Astrocyte of the cerebellum (primary cell): ENCODE data around the gene AKIP1.

ENCODE experiments used
- DNase-seq: peaks from one replicate; pipeline ENCODE4 v3.0.0-alpha.2; 2011; ENCODE audit warnings: low read depth
- H3K4me3 ChIP-seq: 2 replicates; pipeline ENCODE4 v1.5.1; 2011; ENCODE audit warnings: mild to moderate bottlenecking, low read depth, low read length, moderate library complexity
- CTCF ChIP-seq: IDR thresholded peaks from 2 replicates; pipeline ENCODE4 v1.5.1; 2012; ENCODE audit warnings: low read length, low read depth, moderate library complexity, mild to moderate bottlenecking; ENCODE audit errors: missing control alignments
- in situ Hi-C: cut with HindIII; loops from 2 replicates; pipeline ENCODE4 v1.10.0; 2017; ENCODE audit warnings: low sequenced_read_pairs

The AKIP1 gene

GRCh38 chr11:8914661-8915018 is 3.7 kb downstream of the AKIP1 start:
- in situ Hi-C loops, result no loop called here
- TF ChIP-seq CTCF, result no peak
- H3K4me3 ChIP-seq, result no peak overlapping the region
- no peak for DNase-seq

DNA sequence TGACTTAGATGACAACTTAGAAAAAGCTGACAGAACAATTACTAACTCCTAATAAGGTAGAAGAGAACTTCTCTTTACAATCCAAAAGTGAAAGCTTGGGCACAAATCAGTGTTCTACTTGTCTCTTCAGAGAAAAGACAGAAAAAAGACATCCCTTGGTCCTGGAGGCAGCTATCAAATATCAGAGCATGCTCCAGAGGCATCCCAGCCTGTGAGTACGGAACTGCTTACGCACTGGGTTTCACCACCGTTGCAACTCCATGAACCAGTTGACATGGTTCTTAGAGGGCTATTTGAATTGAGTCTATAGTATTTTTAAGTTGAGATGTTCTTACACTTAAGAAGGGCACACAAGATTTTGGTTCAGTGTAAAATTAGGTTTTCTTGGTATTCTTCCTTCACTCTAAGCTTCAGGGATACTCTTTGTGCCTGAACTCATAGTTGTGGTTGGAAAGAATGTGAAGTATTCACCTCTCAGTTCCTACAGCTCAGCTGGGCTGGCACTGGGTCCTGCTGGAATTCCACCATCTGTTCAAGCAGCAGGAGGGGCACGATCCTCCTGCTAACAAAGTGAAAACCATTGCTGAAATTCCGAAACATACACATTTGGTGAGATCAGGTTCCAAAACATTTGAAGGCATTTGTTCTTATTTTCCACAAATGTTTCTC is 6.3 kb downstream of the AKIP1 start:
- no peak for TF ChIP-seq CTCF
- DNase-seq, result peak; percentile 94
- H3K4me3 ChIP-seq, result no peak overlapping the region
- in situ Hi-C loops, result no loop called here

- H3K4me3 ChIP-seq, result no peak overlapping the region
- no peak for TF ChIP-seq CTCF
- in situ Hi-C loops, result no loop called here
- DNase-seq, result no peak
These were observed 11.7 kb downstream of the AKIP1 start for GRCh38 chr11:8922691-8923090.

- in situ Hi-C loops, result no loop called here
- DNase-seq, result no peak
- TF ChIP-seq CTCF, result no peak
- no peak overlapping the region for H3K4me3 ChIP-seq
These were observed 14.7 kb downstream of the AKIP1 start for GRCh38 chr11:8925711-8926110.

GRCh38 chr11:8926236-8926635 is 15.2 kb downstream of the AKIP1 start:
- no peak overlapping the region for H3K4me3 ChIP-seq
- no peak for DNase-seq
- no peak for TF ChIP-seq CTCF
- in situ Hi-C loops, result no loop called here

- no peak for TF ChIP-seq CTCF
- no peak overlapping the region for H3K4me3 ChIP-seq
- no peak for DNase-seq
- in situ Hi-C loops, result no loop called here
These were observed 16.2 kb downstream of the AKIP1 start for GRCh38 chr11:8927233-8927632.

GRCh38 chr11:8928205-8928604 is 17.2 kb downstream of the AKIP1 start:
- in situ Hi-C loops, result no loop called here
- no peak for TF ChIP-seq CTCF
- DNase-seq, result no peak
- no peak overlapping the region for H3K4me3 ChIP-seq
